Measurements from ENCODE around the gene ARSB.

- TF ChIP-seq POLR2A (IDR thresholded peaks at IDR 0.05) (no peak), CTCF (IDR thresholded peaks at IDR 0.05) (no peak)
Measured at GRCh38 chr5:78985116-78985724, at the start of gene ARSB.
